ENCODE measurements around the gene SDK1. TPM values are rescaled to one million over a fixed set of nuclear protein-coding genes. Genes with fewer than 3 reads are reported as not detected.

The SDK1 gene
- total RNA-seq, 1 experiment from 2014 or later, result 9.3 TPM

GRCh38 chr7:3924277-3924676, 623.2 kb downstream of the SDK1 start (continued):
- TF ChIP-seq, protein P1, sequence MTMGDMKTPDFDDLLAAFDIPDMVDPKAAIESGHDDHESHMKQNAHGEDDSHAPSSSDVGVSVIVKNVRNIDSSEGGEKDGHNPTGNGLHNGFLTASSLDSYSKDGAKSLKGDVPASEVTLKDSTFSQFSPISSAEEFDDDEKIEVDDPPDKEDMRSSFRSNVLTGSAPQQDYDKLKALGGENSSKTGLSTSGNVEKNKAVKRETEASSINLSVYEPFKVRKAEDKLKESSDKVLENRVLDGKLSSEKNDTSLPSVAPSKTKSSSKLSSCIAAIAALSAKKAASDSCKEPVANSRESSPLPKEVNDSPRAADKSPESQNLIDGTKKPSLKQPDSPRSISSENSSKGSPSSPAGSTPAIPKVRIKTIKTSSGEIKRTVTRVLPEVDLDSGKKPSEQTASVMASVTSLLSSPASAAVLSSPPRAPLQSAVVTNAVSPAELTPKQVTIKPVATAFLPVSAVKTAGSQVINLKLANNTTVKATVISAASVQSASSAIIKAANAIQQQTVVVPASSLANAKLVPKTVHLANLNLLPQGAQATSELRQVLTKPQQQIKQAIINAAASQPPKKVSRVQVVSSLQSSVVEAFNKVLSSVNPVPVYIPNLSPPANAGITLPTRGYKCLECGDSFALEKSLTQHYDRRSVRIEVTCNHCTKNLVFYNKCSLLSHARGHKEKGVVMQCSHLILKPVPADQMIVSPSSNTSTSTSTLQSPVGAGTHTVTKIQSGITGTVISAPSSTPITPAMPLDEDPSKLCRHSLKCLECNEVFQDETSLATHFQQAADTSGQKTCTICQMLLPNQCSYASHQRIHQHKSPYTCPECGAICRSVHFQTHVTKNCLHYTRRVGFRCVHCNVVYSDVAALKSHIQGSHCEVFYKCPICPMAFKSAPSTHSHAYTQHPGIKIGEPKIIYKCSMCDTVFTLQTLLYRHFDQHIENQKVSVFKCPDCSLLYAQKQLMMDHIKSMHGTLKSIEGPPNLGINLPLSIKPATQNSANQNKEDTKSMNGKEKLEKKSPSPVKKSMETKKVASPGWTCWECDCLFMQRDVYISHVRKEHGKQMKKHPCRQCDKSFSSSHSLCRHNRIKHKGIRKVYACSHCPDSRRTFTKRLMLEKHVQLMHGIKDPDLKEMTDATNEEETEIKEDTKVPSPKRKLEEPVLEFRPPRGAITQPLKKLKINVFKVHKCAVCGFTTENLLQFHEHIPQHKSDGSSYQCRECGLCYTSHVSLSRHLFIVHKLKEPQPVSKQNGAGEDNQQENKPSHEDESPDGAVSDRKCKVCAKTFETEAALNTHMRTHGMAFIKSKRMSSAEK (CRISPR knock-in tag; IDR thresholded peaks at IDR 0.05; ENCODE audit: borderline replicate concordance), result no peak

DNA sequence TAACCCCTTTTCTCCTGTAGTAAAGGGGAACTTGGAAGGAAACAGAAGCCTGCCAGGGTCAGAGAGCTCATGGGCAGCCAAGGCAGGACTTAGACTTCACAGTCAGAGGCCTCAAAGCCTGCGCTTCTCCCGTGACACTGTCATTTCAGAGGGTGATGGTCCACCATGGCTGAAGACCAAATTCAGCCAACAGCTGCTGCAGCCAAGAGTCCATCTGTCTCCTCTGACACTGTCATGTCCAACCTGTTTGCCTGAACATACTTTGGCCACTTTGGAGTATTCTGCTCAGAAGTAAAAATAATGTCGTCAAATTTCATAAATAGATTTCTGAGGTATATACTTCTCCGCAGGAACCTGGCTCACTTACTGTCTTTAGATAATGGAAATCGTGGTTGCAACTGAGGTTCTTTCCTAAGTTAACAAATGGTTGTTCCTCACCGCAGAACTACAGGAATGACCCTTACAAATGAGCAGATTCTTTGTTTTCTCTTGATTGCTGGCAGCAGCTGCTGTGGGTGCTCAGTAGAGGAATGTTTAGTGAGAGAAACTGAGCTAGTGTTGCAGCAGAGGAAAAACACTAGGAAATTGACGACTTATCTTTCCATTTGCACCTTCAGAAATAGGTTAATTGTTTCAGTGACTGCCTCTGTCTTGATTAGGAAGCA, 626.5 kb downstream of the SDK1 start:
- no peaks in the 10 kb centered on the region for H3K9me3 Mint-ChIP-seq
- ATAC-seq, result no peak
- CTCF ChIA-PET, result interaction anchor here (0.7 to 1.0 kb wide), 2 partner anchors 67 to 446 kb away, joined by 3 read pairs; no protein-coding TSS in a partner anchor
- peaks cover 11% of the 10 kb centered on the region for H3K4me1 Mint-ChIP-seq
- H3K4me3 Mint-ChIP-seq, result no peak overlapping the region
- no peak overlapping the region; the same call in 1 of the 2 replicates for H3K27ac Mint-ChIP-seq
- H3K36me3 Mint-ChIP-seq, result no peaks in the 10 kb centered on the region
- TF ChIP-seq USF2 (CRISPR knock-in tag; IDR thresholded peaks at IDR 0.05) (no peak), GRHL2 (CRISPR knock-in tag; IDR thresholded peaks at IDR 0.05; ENCODE audit: insufficient replicate concordance, severe bottlenecking) (no peak), MLX (CRISPR knock-in tag; IDR thresholded peaks at IDR 0.05) (no peak), MYBL2 (CRISPR knock-in tag; IDR thresholded peaks at IDR 0.05) (no peak), FOXK1 (CRISPR knock-in tag; IDR thresholded peaks at IDR 0.05) (no peak), TEAD4 (CRISPR knock-in tag; IDR thresholded peaks at IDR 0.05) (no peak), ATF1 (CRISPR knock-in tag; IDR thresholded peaks at IDR 0.05) (no peak), SP1 (CRISPR knock-in tag; conservative IDR thresholded peaks at IDR 0.05) (no peak), FOXP1 (CRISPR knock-in tag; IDR thresholded peaks at IDR 0.05; ENCODE audit: borderline replicate concordance) (no peak), STAT6 (CRISPR knock-in tag; conservative IDR thresholded peaks at IDR 0.05; ENCODE audit: low read depth) (no peak), ZNF232 (CRISPR knock-in tag; IDR thresholded peaks at IDR 0.05) (no peak)
- TF ChIP-seq, protein P2, sequence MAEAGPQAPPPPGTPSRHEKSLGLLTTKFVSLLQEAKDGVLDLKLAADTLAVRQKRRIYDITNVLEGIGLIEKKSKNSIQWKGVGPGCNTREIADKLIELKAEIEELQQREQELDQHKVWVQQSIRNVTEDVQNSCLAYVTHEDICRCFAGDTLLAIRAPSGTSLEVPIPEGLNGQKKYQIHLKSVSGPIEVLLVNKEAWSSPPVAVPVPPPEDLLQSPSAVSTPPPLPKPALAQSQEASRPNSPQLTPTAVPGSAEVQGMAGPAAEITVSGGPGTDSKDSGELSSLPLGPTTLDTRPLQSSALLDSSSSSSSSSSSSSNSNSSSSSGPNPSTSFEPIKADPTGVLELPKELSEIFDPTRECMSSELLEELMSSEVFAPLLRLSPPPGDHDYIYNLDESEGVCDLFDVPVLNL (CRISPR knock-in tag; IDR thresholded peaks at IDR 0.05; ENCODE audit: borderline replicate concordance, low read depth), result no peak
- TF ChIP-seq, protein P3, sequence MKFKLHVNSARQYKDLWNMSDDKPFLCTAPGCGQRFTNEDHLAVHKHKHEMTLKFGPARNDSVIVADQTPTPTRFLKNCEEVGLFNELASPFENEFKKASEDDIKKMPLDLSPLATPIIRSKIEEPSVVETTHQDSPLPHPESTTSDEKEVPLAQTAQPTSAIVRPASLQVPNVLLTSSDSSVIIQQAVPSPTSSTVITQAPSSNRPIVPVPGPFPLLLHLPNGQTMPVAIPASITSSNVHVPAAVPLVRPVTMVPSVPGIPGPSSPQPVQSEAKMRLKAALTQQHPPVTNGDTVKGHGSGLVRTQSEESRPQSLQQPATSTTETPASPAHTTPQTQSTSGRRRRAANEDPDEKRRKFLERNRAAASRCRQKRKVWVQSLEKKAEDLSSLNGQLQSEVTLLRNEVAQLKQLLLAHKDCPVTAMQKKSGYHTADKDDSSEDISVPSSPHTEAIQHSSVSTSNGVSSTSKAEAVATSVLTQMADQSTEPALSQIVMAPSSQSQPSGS (CRISPR knock-in tag; IDR thresholded peaks at IDR 0.05; ENCODE audit: borderline replicate concordance, low read depth), result no peak
- TF ChIP-seq, protein P4, sequence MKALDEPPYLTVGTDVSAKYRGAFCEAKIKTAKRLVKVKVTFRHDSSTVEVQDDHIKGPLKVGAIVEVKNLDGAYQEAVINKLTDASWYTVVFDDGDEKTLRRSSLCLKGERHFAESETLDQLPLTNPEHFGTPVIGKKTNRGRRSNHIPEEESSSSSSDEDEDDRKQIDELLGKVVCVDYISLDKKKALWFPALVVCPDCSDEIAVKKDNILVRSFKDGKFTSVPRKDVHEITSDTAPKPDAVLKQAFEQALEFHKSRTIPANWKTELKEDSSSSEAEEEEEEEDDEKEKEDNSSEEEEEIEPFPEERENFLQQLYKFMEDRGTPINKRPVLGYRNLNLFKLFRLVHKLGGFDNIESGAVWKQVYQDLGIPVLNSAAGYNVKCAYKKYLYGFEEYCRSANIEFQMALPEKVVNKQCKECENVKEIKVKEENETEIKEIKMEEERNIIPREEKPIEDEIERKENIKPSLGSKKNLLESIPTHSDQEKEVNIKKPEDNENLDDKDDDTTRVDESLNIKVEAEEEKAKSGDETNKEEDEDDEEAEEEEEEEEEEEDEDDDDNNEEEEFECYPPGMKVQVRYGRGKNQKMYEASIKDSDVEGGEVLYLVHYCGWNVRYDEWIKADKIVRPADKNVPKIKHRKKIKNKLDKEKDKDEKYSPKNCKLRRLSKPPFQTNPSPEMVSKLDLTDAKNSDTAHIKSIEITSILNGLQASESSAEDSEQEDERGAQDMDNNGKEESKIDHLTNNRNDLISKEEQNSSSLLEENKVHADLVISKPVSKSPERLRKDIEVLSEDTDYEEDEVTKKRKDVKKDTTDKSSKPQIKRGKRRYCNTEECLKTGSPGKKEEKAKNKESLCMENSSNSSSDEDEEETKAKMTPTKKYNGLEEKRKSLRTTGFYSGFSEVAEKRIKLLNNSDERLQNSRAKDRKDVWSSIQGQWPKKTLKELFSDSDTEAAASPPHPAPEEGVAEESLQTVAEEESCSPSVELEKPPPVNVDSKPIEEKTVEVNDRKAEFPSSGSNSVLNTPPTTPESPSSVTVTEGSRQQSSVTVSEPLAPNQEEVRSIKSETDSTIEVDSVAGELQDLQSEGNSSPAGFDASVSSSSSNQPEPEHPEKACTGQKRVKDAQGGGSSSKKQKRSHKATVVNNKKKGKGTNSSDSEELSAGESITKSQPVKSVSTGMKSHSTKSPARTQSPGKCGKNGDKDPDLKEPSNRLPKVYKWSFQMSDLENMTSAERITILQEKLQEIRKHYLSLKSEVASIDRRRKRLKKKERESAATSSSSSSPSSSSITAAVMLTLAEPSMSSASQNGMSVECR (CRISPR knock-in tag; IDR thresholded peaks at IDR 0.05; ENCODE audit: borderline replicate concordance), result no peak
- POLR2A ChIA-PET, result interaction anchor here (0.6 to 0.7 kb wide), 2 partner anchors 29 to 155 kb away, joined by 3 to 4 read pairs; no protein-coding TSS in a partner anchor
- no peaks in the 10 kb centered on the region for H3K27me3 Mint-ChIP-seq (ENCODE audit: low read depth)
- no peak for DNase-seq (ENCODE audit: low spot score)

All from WTC11 (cell line).